IPS-18a (cell line): ENCODE results near the gene GZF1.
A peak's percentile ranks its signal among the peaks of the same experiment; 100 is the strongest.

ENCODE experiments used
- H3K27ac ChIP-seq: one replicate; pipeline ENCODE4 v1.5.1; 2013; ENCODE audit warnings: low read length
- H3K27me3 ChIP-seq: one replicate; pipeline ENCODE4 v1.6.1; 2013; ENCODE audit warnings: mild to moderate bottlenecking, low read length; ENCODE audit not compliant: control insufficient read depth, insufficient read depth
- H3K36me3 ChIP-seq: one replicate; pipeline ENCODE4 v1.6.1; 2013; ENCODE audit warnings: low read depth, low read length; ENCODE audit not compliant: control insufficient read depth
- H3K4me1 ChIP-seq: one replicate; pipeline ENCODE4 v1.6.1; 2013; ENCODE audit warnings: low read depth, low read length; ENCODE audit not compliant: control insufficient read depth
- H3K4me3 ChIP-seq: one replicate; pipeline ENCODE4 v1.5.1; 2013; ENCODE audit warnings: low read length
- H3K9ac ChIP-seq: one replicate; pipeline ENCODE4 v1.6.1; 2013; ENCODE audit warnings: mild to moderate bottlenecking, low read length, moderate library complexity
- H3K9me3 ChIP-seq: one replicate; pipeline ENCODE4 v1.6.1; 2013; ENCODE audit warnings: low read depth, low read length; ENCODE audit not compliant: control insufficient read depth

Gene GZF1

GRCh38 chr20:23414526-23415188 lies 52.7 kb downstream of the GZF1 start:
- H3K36me3 ChIP-seq = no peaks in the 10 kb centered on the region
- no peak overlapping the region for H3K4me3 ChIP-seq
- no peaks in the 10 kb centered on the region for H3K27me3 ChIP-seq
- peaks cover 2% of the 10 kb centered on the region for H3K4me1 ChIP-seq
- no peak overlapping the region for H3K27ac ChIP-seq
- no peak overlapping the region for H3K9ac ChIP-seq
- H3K9me3 ChIP-seq = no peaks in the 10 kb centered on the region

DNA sequence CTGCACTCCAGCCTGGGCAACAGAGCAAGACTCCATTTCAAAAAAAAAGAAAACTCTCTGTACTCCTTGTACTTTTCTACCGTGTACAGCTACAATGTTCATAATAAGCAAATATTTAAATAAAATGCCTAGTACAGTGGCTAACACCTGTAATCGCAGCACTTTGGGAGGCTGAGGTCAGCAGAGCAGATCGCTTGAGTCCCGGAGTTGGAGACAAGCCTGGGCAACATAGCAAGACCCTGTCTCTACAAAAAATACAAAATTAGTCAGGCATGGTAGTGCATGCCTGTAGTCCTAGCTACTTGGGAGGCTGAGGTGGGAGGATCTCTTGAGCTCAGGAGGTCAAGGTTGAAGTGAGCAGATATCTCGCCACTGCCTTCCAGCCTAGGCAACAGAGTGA lies 53.6 kb downstream of the GZF1 start:
- H3K27ac ChIP-seq = no peak overlapping the region
- peaks cover 7% of the 10 kb centered on the region for H3K4me1 ChIP-seq
- H3K9ac ChIP-seq = no peak overlapping the region
- H3K27me3 ChIP-seq = no peaks in the 10 kb centered on the region
- no peaks in the 10 kb centered on the region for H3K36me3 ChIP-seq
- H3K9me3 ChIP-seq = no peaks in the 10 kb centered on the region
- H3K4me3 ChIP-seq = no peak overlapping the region

- Histone ChIP-seq H3K9me3 (no peaks in the 10 kb centered on the region), H3K4me1 (peaks cover 7% of the 10 kb centered on the region), H3K4me3 (no peak overlapping the region), H3K36me3 (no peaks in the 10 kb centered on the region), H3K9ac (no peak overlapping the region), H3K27me3 (no peaks in the 10 kb centered on the region), H3K27ac (no peak overlapping the region)
Observed at GRCh38 chr20:23415959-23416583, 54.1 kb downstream of the GZF1 start.

GRCh38 chr20:23417861-23418260 lies 55.9 kb downstream of the GZF1 start:
- peaks cover 12% of the 10 kb centered on the region for H3K4me1 ChIP-seq
- no peak overlapping the region for H3K9ac ChIP-seq
- H3K27ac ChIP-seq = no peak overlapping the region
- H3K36me3 ChIP-seq = no peaks in the 10 kb centered on the region
- no peak overlapping the region for H3K4me3 ChIP-seq
- H3K27me3 ChIP-seq = no peaks in the 10 kb centered on the region
- H3K9me3 ChIP-seq = no peaks in the 10 kb centered on the region

DNA sequence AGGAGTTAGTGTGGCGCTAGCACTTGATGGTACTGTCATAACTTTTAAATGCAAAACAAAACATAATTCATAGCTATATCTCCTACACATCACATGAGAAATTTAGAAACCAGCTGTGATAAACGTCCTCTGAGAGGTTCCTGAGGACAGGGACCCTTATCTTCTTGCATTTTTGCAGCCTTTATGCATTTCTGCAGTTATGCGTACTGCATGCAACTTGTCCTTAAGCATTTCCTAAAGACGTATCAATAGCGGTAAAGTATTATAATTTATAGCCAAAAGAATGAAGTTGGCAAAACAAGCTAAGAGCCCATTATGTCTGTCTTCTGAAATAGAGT lies 57.6 kb downstream of the GZF1 start:
- H3K9ac ChIP-seq = peak overlapping the region; percentile 72
- H3K27ac ChIP-seq = no peak overlapping the region
- H3K4me1 ChIP-seq = peaks cover 12% of the 10 kb centered on the region
- H3K4me3 ChIP-seq = peak overlapping the region; percentile 85
- H3K36me3 ChIP-seq = no peaks in the 10 kb centered on the region
- no peaks in the 10 kb centered on the region for H3K27me3 ChIP-seq
- H3K9me3 ChIP-seq = no peaks in the 10 kb centered on the region

DNA sequence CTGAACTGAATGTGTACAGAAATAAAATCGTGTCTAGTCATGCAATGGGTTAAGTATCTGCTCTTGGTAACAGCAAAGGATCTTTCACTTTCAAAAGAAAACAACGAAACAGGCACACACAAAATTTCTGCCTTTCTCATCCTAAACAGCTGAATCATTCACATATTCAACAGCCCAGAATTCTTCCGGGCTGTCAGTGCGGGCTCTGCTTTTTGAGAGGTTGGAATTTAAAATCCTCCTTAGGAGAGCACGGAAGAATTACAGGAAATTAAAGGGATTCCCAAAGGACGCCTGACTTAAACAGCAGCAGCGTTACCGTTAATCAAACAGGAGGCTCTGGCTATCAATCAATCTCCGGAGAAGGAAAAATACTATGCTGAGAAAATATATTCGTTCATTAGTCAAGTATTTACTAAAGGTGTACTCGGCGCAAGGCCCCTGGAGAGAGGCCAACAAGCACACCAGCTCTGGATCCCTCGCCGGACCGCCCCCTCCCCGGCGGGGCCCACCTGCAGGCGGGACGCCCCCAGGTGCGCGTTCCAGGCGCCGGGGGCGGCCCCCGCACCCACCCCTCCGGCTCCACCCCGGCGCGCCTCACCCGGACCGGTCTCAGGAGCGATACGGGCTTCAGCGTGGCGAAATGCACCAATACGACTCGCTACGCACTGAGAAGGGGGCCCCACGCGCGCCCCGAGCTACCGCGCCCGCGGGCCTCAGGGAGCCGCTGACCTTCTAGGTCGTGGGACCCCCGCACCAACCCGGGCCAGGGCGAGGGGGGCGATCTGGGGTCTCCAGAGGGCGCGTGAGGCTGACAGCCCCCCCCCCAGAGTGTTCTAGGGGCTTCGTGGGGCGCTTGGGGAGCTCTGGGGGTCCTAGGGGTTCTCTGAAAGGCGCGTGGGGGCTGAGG lies 58.3 kb downstream of the GZF1 start:
- Histone ChIP-seq H3K4me1 (peaks cover 12% of the 10 kb centered on the region), H3K9me3 (no peaks in the 10 kb centered on the region), H3K4me3 (peak overlapping the region; percentile 85), H3K9ac (peak overlapping the region; percentile 72), H3K36me3 (no peaks in the 10 kb centered on the region), H3K27ac (no peak overlapping the region), H3K27me3 (no peaks in the 10 kb centered on the region)

- no peaks in the 10 kb centered on the region for H3K36me3 ChIP-seq
- H3K27me3 ChIP-seq = no peaks in the 10 kb centered on the region
- peak within 1 kb of the TSS; percentile 72 for H3K9ac ChIP-seq
- H3K4me1 ChIP-seq = peaks cover 12% of the 10 kb centered on the region
- peak within 1 kb of the TSS; percentile 85 for H3K4me3 ChIP-seq
- no peaks in the 10 kb centered on the region for H3K9me3 ChIP-seq
- H3K27ac ChIP-seq = no peak within 1 kb of the TSS
Observed at GRCh38 chr20:23420943-23421931, 59.3 kb downstream of the GZF1 start, which contains the start of gene NAPB. TSS of gene NAPB (minus strand) at chr20:23421488. CDS start at chr20:23421402, 86 bp downstream.
